Keratinocyte (primary cell): ENCODE measurements around the gene TXNL4A.

ENCODE experiments used
- EZH2 ChIP-seq: IDR thresholded peaks from one replicate; pipeline ENCODE4 v1.6.1; 2012; ENCODE audit warnings: inconsistent platforms, mild to moderate bottlenecking, low read length, moderate library complexity
- TF ChIP-seq, protein P1 (sequence below), 3 experiments: IDR thresholded peaks in 1 of 3; conservative IDR thresholded peaks in 1 of 3; optimal IDR thresholded peaks in 1 of 3; 2 replicates in 2 of 3; 3 replicates in 1 of 3; pipeline versions ENCODE3 to v1.5.1; 2011; ENCODE audit warnings: low read length in 3 of 3, mild to moderate bottlenecking in 3 of 3, moderate library complexity in 2 of 3, control low read depth in 1 of 3, inconsistent platforms in 1 of 3; ENCODE audit not compliant: insufficient read depth in 2 of 3; ENCODE audit errors: extremely low read depth in 1 of 3

- no peak for TF ChIP-seq EZH2
- TF ChIP-seq, protein P1, sequence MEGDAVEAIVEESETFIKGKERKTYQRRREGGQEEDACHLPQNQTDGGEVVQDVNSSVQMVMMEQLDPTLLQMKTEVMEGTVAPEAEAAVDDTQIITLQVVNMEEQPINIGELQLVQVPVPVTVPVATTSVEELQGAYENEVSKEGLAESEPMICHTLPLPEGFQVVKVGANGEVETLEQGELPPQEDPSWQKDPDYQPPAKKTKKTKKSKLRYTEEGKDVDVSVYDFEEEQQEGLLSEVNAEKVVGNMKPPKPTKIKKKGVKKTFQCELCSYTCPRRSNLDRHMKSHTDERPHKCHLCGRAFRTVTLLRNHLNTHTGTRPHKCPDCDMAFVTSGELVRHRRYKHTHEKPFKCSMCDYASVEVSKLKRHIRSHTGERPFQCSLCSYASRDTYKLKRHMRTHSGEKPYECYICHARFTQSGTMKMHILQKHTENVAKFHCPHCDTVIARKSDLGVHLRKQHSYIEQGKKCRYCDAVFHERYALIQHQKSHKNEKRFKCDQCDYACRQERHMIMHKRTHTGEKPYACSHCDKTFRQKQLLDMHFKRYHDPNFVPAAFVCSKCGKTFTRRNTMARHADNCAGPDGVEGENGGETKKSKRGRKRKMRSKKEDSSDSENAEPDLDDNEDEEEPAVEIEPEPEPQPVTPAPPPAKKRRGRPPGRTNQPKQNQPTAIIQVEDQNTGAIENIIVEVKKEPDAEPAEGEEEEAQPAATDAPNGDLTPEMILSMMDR (optimal IDR thresholded peaks at IDR 0.05 in 1 of 3, IDR thresholded peaks at IDR 0.05 in 1 of 3, conservative IDR thresholded peaks at IDR 0.05 in 1 of 3; ENCODE audit: extremely low read depth in 1 of 3, insufficient read depth in 2 of 3, low read length in 3 of 3), result no peak
These were observed 62.1 kb downstream of the TXNL4A start for GRCh38 chr18:79926306-79926705.
